Embryonic facial prominence (tissue), 1 donor: ENCODE data around the gene LGR4.

Experiments used
- DNase-seq: peaks from one replicate; pipeline ENCODE4 v3.0.0-alpha.2; 2016; ENCODE audit errors: extremely low spot score

The LGR4 gene

GRCh38 chr11:27383645-27384044, 88.9 kb downstream of the LGR4 start:
- no peak for DNase-seq

- DNase-seq: no peak
These were observed 91.3 kb downstream of the LGR4 start for GRCh38 chr11:27381238-27381666.

- DNase-seq: no peak
These were observed 91.8 kb downstream of the LGR4 start for GRCh38 chr11:27380771-27381170.

- no peak for DNase-seq
These were observed 93.1 kb downstream of the LGR4 start for GRCh38 chr11:27379449-27379848.

- no peak for DNase-seq
These were observed 97.2 kb downstream of the LGR4 start for GRCh38 chr11:27375370-27375769.

GRCh38 chr11:27373856-27374602, 98.6 kb downstream of the LGR4 start:
- no peak for DNase-seq

GRCh38 chr11:27373392-27373791, 99.2 kb downstream of the LGR4 start:
- DNase-seq: no peak

- DNase-seq: no peak
These were observed 100.4 kb downstream of the LGR4 start for GRCh38 chr11:27372164-27372563.

- no peak for DNase-seq
These were observed 101.1 kb downstream of the LGR4 start for GRCh38 chr11:27371489-27371888.

- DNase-seq: no peak
These were observed 102.2 kb downstream of the LGR4 start for GRCh38 chr11:27370374-27370773.

GRCh38 chr11:27367881-27368280, 104.7 kb downstream of the LGR4 start:
- DNase-seq: no peak

- DNase-seq: no peak
These were observed 108.9 kb downstream of the LGR4 start for GRCh38 chr11:27363576-27364117.

- peak; percentile 84 for DNase-seq
These were observed 109.6 kb downstream of the LGR4 start, which contains the start of gene CCDC34 for GRCh38 chr11:27362749-27363575. TSS of gene CCDC34 (minus strand) at chr11:27363215. CDS start at chr11:27363194, 21 bp downstream.

- DNase-seq: no peak
These were observed 110.8 kb downstream of the LGR4 start for GRCh38 chr11:27361649-27362431.

- no peak for DNase-seq
These were observed 114.3 kb downstream of the LGR4 start for GRCh38 chr11:27358296-27358695.

GRCh38 chr11:27357250-27357649, 115.3 kb downstream of the LGR4 start:
- no peak for DNase-seq

GRCh38 chr11:27356624-27357222, 115.9 kb downstream of the LGR4 start:
- no peak for DNase-seq

- DNase-seq: no peak
These were observed 117.0 kb downstream of the LGR4 start for GRCh38 chr11:27355575-27356104.

GRCh38 chr11:27354359-27354965, 118.1 kb downstream of the LGR4 start:
- DNase-seq: no peak

GRCh38 chr11:27353593-27354358, 118.8 kb downstream of the LGR4 start:
- no peak for DNase-seq
